CD4-positive, alpha-beta T cell treated with Interleukin-2 at 100 ng/mL for 4 hours (primary cell): ENCODE results near the gene CDK5RAP2.
"Not testable (repeated sequence)": the region's sequence is repeated elsewhere in the genome, so short reads cannot be mapped to it uniquely, and the experiment has no call there.

Experiments
- DNase-seq: peaks from one replicate; pipeline ENCODE4 v3.0.0-alpha.2; 2020; ENCODE audit warnings: low spot score

CDK5RAP2 gene

GRCh38 chr9:120513825-120514396 lies 66.1 kb downstream of the CDK5RAP2 start:
- DNase-seq, result no peak

GRCh38 chr9:120510816-120511215 lies 69.2 kb downstream of the CDK5RAP2 start:
- no peak for DNase-seq

- no peak for DNase-seq
Observed at GRCh38 chr9:120507936-120508510, 71.9 kb downstream of the CDK5RAP2 start.

GRCh38 chr9:120505186-120505585 lies 74.8 kb downstream of the CDK5RAP2 start:
- DNase-seq, result no peak

GRCh38 chr9:120500733-120501132 lies 79.2 kb downstream of the CDK5RAP2 start:
- DNase-seq, result no peak

- not testable (repeated sequence) for DNase-seq
Observed at GRCh38 chr9:120497865-120498264, 82.1 kb downstream of the CDK5RAP2 start.

- DNase-seq, result not testable (repeated sequence)
Observed at GRCh38 chr9:120496438-120496837, 83.5 kb downstream of the CDK5RAP2 start.

- no peak for DNase-seq
Observed at GRCh38 chr9:120490888-120491595, 88.9 kb downstream of the CDK5RAP2 start.

- no peak for DNase-seq
Observed at GRCh38 chr9:120486835-120487234, 93.1 kb downstream of the CDK5RAP2 start.

- DNase-seq, result no peak
Observed at GRCh38 chr9:120486347-120486746, 93.6 kb downstream of the CDK5RAP2 start.

GRCh38 chr9:120485788-120486187 lies 94.2 kb downstream of the CDK5RAP2 start:
- no peak for DNase-seq

- DNase-seq, result no peak
Observed at GRCh38 chr9:120484162-120484561, 95.8 kb downstream of the CDK5RAP2 start.

GRCh38 chr9:120482424-120483186 lies 97.4 kb downstream of the CDK5RAP2 start:
- no peak for DNase-seq

GRCh38 chr9:120481846-120482245 lies 98.1 kb downstream of the CDK5RAP2 start:
- no peak for DNase-seq

- no peak for DNase-seq
Observed at GRCh38 chr9:120481248-120481647, 98.7 kb downstream of the CDK5RAP2 start.

GRCh38 chr9:120480707-120481106 lies 99.3 kb downstream of the CDK5RAP2 start:
- no peak for DNase-seq

- no peak for DNase-seq
Observed at GRCh38 chr9:120478208-120478607, 101.8 kb downstream of the CDK5RAP2 start.

- peak; percentile 13 for DNase-seq
Observed at GRCh38 chr9:120477534-120478001, 102.4 kb downstream of the CDK5RAP2 start.

GRCh38 chr9:120475341-120475740 lies 104.6 kb downstream of the CDK5RAP2 start:
- no peak for DNase-seq

- no peak for DNase-seq
Observed at GRCh38 chr9:120474591-120475243, 105.2 kb downstream of the CDK5RAP2 start.

GRCh38 chr9:120473608-120474007 lies 106.4 kb downstream of the CDK5RAP2 start:
- DNase-seq, result no peak
